Ammon's horn (tissue), 1 donor: ENCODE measurements around the gene ERBB3.

ENCODE experiments used
- DNase-seq: peaks from one replicate; pipeline ENCODE4 v3.0.0-alpha.2; 2016; ENCODE audit warnings: low spot score

The ERBB3 gene

GRCh38 chr12:56134897-56135296 is 54.9 kb downstream of the ERBB3 start:
- DNase-seq = no peak

GRCh38 chr12:56137853-56138571 is 58.0 kb downstream of the ERBB3 start:
- no peak for DNase-seq

- no peak for DNase-seq
These were observed 62.2 kb downstream of the ERBB3 start for GRCh38 chr12:56141946-56142784.

- DNase-seq = no peak
These were observed 63.3 kb downstream of the ERBB3 start for GRCh38 chr12:56143217-56143616.

DNA sequence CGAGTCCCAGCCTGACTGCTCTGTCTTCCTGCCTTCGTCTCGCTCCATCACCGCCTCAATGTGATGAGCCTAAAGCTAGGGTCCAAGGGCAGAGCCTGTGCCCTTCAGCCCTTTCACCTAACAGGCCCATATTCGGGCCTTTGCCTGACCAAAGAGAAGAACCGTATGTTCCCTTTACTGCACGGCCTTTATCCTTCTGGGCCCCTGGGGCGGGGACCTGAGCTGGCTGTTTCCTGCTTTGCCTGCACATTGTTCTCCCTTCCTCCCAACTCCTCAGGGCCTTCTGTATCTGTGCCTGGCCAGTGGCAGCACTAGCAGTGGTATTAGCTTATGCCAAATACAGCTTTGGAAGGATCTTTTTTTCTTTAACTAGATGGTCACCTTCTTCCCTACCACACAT is 63.9 kb downstream of the ERBB3 start:
- DNase-seq = no peak

GRCh38 chr12:56145217-56145616 is 65.3 kb downstream of the ERBB3 start:
- no peak for DNase-seq

DNA sequence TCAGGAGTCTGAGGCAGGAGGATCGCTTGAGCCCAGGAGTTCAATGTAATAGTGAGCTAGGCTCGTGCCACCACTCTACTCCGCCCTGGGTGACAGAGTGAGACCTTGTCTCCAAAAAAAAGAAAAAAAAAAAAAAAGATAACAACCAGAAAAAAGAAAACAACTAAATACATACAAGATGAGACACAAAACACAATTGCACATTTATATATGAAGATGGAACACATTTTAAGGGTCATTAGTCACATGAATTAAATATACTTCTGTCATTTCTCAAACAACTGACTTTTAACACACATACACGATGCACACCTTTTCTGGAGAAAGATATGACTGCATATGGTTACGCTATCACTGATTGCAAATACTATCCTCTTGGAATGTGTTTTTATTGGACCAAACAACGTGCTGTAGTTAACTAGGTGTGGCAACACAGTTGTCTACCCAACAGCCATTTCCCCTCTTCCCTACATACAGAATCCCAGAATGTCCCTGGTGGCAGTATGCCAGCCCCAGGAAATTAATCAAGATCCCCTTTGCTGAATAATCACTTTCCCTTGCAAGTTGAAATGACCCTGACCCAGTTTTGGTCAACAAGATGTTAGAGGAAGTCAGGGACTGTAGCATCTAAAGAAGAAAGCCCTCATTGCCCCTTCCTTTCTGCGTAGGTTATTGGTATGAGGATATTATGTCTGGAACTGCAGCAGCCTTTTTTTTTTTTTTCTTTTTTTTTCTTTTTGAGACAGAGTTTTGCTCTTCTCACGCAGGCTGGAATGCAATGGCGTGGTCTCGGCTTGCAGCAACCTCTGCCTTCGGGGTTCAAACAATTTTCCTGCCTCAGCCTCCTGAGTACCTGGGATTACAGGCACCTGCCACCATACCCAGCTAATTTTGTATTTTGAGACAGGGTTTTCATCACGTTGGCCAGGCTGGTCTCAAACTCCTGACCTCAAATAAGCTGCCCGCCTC is 66.8 kb downstream of the ERBB3 start:
- no peak for DNase-seq

DNA sequence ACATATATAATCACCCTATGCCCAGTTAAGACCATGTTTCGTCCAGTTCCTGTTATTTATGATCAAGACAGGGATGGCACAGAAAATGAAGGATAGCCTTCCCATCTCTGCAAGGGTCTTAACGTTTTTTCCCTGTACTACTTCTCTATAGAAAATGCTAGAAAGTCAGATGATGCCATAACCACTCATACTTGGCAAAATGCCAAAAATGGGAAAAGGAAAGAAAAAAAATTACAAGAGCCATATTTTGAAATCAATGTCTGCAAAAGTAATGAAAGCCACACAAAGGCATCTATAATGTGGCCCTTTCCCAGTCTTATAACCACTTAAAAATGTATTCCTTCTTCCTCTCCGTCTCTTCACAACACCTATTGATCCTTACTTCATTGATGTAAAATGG is 70.6 kb downstream of the ERBB3 start:
- DNase-seq = no peak

DNA sequence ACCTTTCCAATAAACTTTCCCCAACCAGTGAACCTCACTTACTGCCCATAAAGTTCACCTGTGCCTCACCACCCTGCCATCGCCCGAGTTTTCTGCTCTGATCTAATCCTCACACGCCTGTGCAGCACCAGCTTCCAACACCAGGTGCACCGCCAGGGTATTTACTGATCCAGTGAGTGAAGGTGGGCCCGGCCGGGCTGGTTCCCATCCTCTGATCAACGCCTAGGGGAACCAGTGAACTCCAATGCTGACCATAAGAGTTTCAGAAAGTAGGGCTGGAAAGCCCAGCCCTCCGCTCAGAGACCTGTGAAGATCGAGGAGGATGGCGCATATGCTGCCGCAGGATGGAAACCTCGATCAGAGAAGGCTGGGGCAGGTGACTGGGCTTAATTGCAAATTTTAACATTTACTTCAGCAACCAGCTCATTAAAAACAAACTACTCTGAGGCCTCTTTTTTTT is 71.7 kb downstream of the ERBB3 start:
- DNase-seq = no peak

GRCh38 chr12:56152132-56152755 is 72.3 kb downstream of the ERBB3 start, which contains the start of gene MYL6B:
Gene MYL6B (plus strand): TSS chr12:56152587. CDS start chr12:56153919, 1,332 bp downstream.
- peak; percentile 94 for DNase-seq
